22Rv1 (cell line): ENCODE results near the gene APLF.
"Not testable (repeated sequence)": the region's sequence is repeated elsewhere in the genome, so short reads cannot be mapped to it uniquely, and the experiment has no call there.

Source experiments
- CTCF ChIP-seq: fragments of 450-650 bp; IDR thresholded peaks from 2 replicates; pipeline ENCODE4 v1.5.1; 2017; ENCODE audit warnings: mild to moderate bottlenecking
- ZFX ChIP-seq: fragments of 450-650 bp; IDR thresholded peaks from 2 replicates; pipeline ENCODE4 v1.6.1; 2017; ENCODE audit warnings: antibody characterized with exemption, borderline replicate concordance

GRCh38 chr2:68526943-68527342, 59.6 kb downstream of the APLF start:
- TF ChIP-seq CTCF, ZFX: not testable (repeated sequence)
